ENCODE measurements around the gene ARHGAP28. TPM values are rescaled to one million over a fixed set of nuclear protein-coding genes. Genes with fewer than 3 reads are reported as not detected.

ARHGAP28 gene
- total RNA-seq, 1 experiment from 2014 or later: 0.41 TPM

GRCh38 chr18:6962571-6963451 is 233.3 kb downstream of the ARHGAP28 start:
- TF ChIP-seq CTCF (IDR thresholded peaks at IDR 0.05) (no peak), REST (IDR thresholded peaks at IDR 0.05; ENCODE audit: insufficient read depth in 1 of 2, low read depth in 2 of 2, low read length in 1 of 2) (no peak), TCF7L2 (IDR thresholded peaks at IDR 0.05; ENCODE audit: low read depth, low read length) (no peak), SIN3A (IDR thresholded peaks at IDR 0.05; ENCODE audit: borderline replicate concordance, insufficient read depth, low read depth, low read length) (no peak), POLR2AphosphoS5 (IDR thresholded peaks at IDR 0.05; ENCODE audit: low read depth, low read length) (no peak)
- Histone ChIP-seq H3K27me3 (ENCODE audit: control insufficient read depth, insufficient read depth, low read length) (no peaks in the 10 kb centered on the region), H3K27ac (ENCODE audit: low read length) (no peak overlapping the region), H3K9me3 (ENCODE audit: control insufficient read depth, insufficient read depth, low read depth, low read length) (no peaks in the 10 kb centered on the region), H3K4me3 (ENCODE audit: low read depth in 2 of 2, low read length in 2 of 2) (no peak overlapping the region), H3K36me3 (ENCODE audit: control insufficient read depth, insufficient read depth, low read length) (no peaks in the 10 kb centered on the region), H3K4me1 (ENCODE audit: control insufficient read depth, insufficient read depth, low read length) (no peaks in the 10 kb centered on the region)
- DNase-seq (ENCODE audit: low read depth, low spot score) (no peak), ATAC-seq (no peak)
- ChIA-PET POLR2A (no interaction called here), CTCF (no interaction called here)
- in situ Hi-C loops (cut with HindIII; ENCODE audit: low pct_unique_long_range_greater_than_20kb, low sequenced_read_pairs) (no loop called here), intact Hi-C loops (cut with micrococcal nuclease; ENCODE audit: unreplicated experiment) (no loop called here)
- no TSS peak for BruUV-seq (replicated peaks)

- H3K4me1 ChIP-seq (ENCODE audit: control insufficient read depth, insufficient read depth, low read length): no peaks in the 10 kb centered on the region
- ATAC-seq (no peak), DNase-seq (ENCODE audit: low read depth, low spot score) (no peak)
- POLR2A ChIA-PET: no interaction called here
- CTCF ChIA-PET: no interaction called here
- H3K36me3 ChIP-seq (ENCODE audit: control insufficient read depth, insufficient read depth, low read length): no peaks in the 10 kb centered on the region
- no peaks in the 10 kb centered on the region for H3K9me3 ChIP-seq (ENCODE audit: control insufficient read depth, insufficient read depth, low read depth, low read length)
- H3K27me3 ChIP-seq (ENCODE audit: control insufficient read depth, insufficient read depth, low read length): no peaks in the 10 kb centered on the region
- in situ Hi-C loops (cut with HindIII; ENCODE audit: low pct_unique_long_range_greater_than_20kb, low sequenced_read_pairs) (no loop called here), intact Hi-C loops (cut with micrococcal nuclease; ENCODE audit: unreplicated experiment) (no loop called here)
- BruUV-seq (replicated peaks): no TSS peak
- TF ChIP-seq POLR2AphosphoS5 (IDR thresholded peaks at IDR 0.05; ENCODE audit: low read depth, low read length) (no peak), CTCF (IDR thresholded peaks at IDR 0.05) (no peak), TCF7L2 (IDR thresholded peaks at IDR 0.05; ENCODE audit: low read depth, low read length) (no peak), REST (IDR thresholded peaks at IDR 0.05; ENCODE audit: insufficient read depth in 1 of 2, low read depth in 2 of 2, low read length in 1 of 2) (no peak), SIN3A (IDR thresholded peaks at IDR 0.05; ENCODE audit: borderline replicate concordance, insufficient read depth, low read depth, low read length) (no peak)
- no peak overlapping the region for H3K27ac ChIP-seq (ENCODE audit: low read length)
- no peak overlapping the region for H3K4me3 ChIP-seq (ENCODE audit: low read depth in 2 of 2, low read length in 2 of 2)
These were observed 234.1 kb downstream of the ARHGAP28 start for GRCh38 chr18:6963452-6964097.
